Fibroblast of lung (primary cell): ENCODE data around the gene PSG3. TPM values are rescaled to one million over a fixed set of nuclear protein-coding genes. Genes with fewer than 3 reads are reported as not detected.
"Not testable (repeated sequence)": the region's sequence is repeated elsewhere in the genome, so short reads cannot be mapped to it uniquely, and the experiment has no call there.

ENCODE experiments used
- DNase-seq, 2 donors: peaks; one replicate each; pipeline versions ENCODE4 v3.0.0 to v3.0.0-alpha.2; 2010; ENCODE audit warnings: low read depth in 2 of 2
- H2AFZ ChIP-seq: 2 replicates; pipeline ENCODE4 v1.5.1; 2012; ENCODE audit warnings: low read length, control low read depth, inconsistent platforms
- H3K27ac ChIP-seq: 2 replicates; pipeline ENCODE4 v1.5.1; 2011; ENCODE audit warnings: low read length, control low read depth; ENCODE audit not compliant: insufficient read depth
- H3K27me3 ChIP-seq: 2 replicates; pipeline ENCODE4 v1.5.1; 2011; ENCODE audit warnings: mild to moderate bottlenecking, low read length; ENCODE audit not compliant: control insufficient read depth, insufficient read depth
- H3K36me3 ChIP-seq: 2 replicates; pipeline ENCODE4 v1.5.1; 2011; ENCODE audit warnings: low read length; ENCODE audit not compliant: control insufficient read depth, insufficient read depth
- H3K4me1 ChIP-seq: 2 replicates; pipeline ENCODE4 v1.5.1; 2011; ENCODE audit warnings: low read length; ENCODE audit not compliant: control insufficient read depth, insufficient read depth; ENCODE audit errors: extremely low read depth
- H3K4me2 ChIP-seq: 2 replicates; pipeline ENCODE4 v1.5.1; 2011; ENCODE audit warnings: low read length, control low read depth; ENCODE audit not compliant: insufficient read depth; ENCODE audit errors: extremely low read depth
- H3K4me3 ChIP-seq, 4 experiments: fragments of 200-600 bp in 1 of 4; sonication (generic) in 1 of 4; replicated peaks in 1 of 4; 2 replicates each; pipeline ENCODE4 v1.5.1; 2011 to 2016; ENCODE audit warnings: low read length in 4 of 4, low read depth in 3 of 4, mild to moderate bottlenecking in 3 of 4, control low read depth in 2 of 4, inconsistent platforms in 1 of 4, mixed read lengths in 1 of 4; ENCODE audit not compliant: insufficient read depth in 1 of 4; ENCODE audit errors: control extremely low read depth in 1 of 4
- H3K79me2 ChIP-seq: 2 replicates; pipeline ENCODE4 v1.5.1; 2012; ENCODE audit warnings: mild to moderate bottlenecking, low read length, inconsistent platforms; ENCODE audit not compliant: control insufficient read depth, insufficient read depth
- H3K9ac ChIP-seq: 2 replicates; pipeline ENCODE4 v1.5.1; 2011; ENCODE audit warnings: mild to moderate bottlenecking, low read length, control low read depth; ENCODE audit not compliant: insufficient read depth
- H3K9me3 ChIP-seq: 2 replicates; pipeline ENCODE4 v1.5.1; 2012; ENCODE audit warnings: low read depth, low read length; ENCODE audit not compliant: control insufficient read depth, insufficient read depth
- H4K20me1 ChIP-seq: 2 replicates; pipeline ENCODE4 v1.5.1; 2011; ENCODE audit warnings: low read length; ENCODE audit not compliant: control insufficient read depth, insufficient read depth; ENCODE audit errors: extremely low read depth
- polyA plus RNA-seq, 2 donors: library from polyadenylated mRNA; depleted of rRNA in 1 of 2; stranded (reverse) in 1 of 2; unstranded in 1 of 2; fragments of >200 nt; gene quantifications; 2 replicates each; pipeline ENCODE4 v1.2.1, GENCODE V29; 2011 to 2012; ENCODE audit warnings: missing spikeins in 1 of 2
- total RNA-seq: library from RNA; depleted of rRNA; stranded (reverse); fragments of >200 nt; gene quantifications from 2 replicates; pipeline ENCODE4 v1.2.1, GENCODE V29; 2014

Gene PSG3
- total and polyA plus RNA-seq, 2 donors (not counting 1 experiment from before 2014, with no cell fraction given), result 0.51 TPM; not detected in 1

GRCh38 chr19:42674549-42674948 is 65.7 kb downstream of the PSG3 start:
- H3K9ac ChIP-seq, H3K79me2 ChIP-seq, H3K36me3 ChIP-seq, H3K27me3 ChIP-seq, H3K27ac ChIP-seq, H3K4me1 ChIP-seq, H3K4me2 ChIP-seq, H3K9me3 ChIP-seq, DNase-seq, H3K4me3 ChIP-seq, H2AFZ ChIP-seq, H4K20me1 ChIP-seq: not testable (repeated sequence)

Other genes starting within 250 kb of the PSG3 start
- gene CEACAM1, start 212.0 kb downstream of the PSG3 start, total RNA-seq, result not detected in 2 replicates
- gene CEACAM1, start 212.0 kb downstream of the PSG3 start, polyA plus RNA-seq, result 0.03 TPM in 1 of 2 replicates, not detected in the other
- gene CEACAM8, start 145.6 kb downstream of the PSG3 start, total RNA-seq, result not detected in 2 replicates
- gene CEACAM8, start 145.6 kb downstream of the PSG3 start, polyA plus RNA-seq, result not detected in 2 replicates
- gene PSG8, start 25.2 kb upstream of the PSG3 start, total RNA-seq, result not detected in 2 replicates
- 0.14 and 0.40 TPM in 2 replicates for gene PSG8, start 25.2 kb upstream of the PSG3 start, polyA plus RNA-seq
- 0.51 and 1.3 TPM in 2 replicates for gene PSG1, start 139.2 kb upstream of the PSG3 start, total RNA-seq
- gene PSG1, start 139.2 kb upstream of the PSG3 start, polyA plus RNA-seq, result 16.4 and 23.3 TPM in 2 replicates
- gene PSG6, start 177.4 kb upstream of the PSG3 start, total RNA-seq, result 0.17 TPM in 1 of 2 replicates, not detected in the other
- 0.18 and 0.76 TPM in 2 replicates for gene PSG6, start 177.4 kb upstream of the PSG3 start, polyA plus RNA-seq
- not detected in 2 replicates for gene PSG7, start 196.7 kb upstream of the PSG3 start, total RNA-seq
- 0.66 and 1.1 TPM in 2 replicates for gene PSG7, start 196.7 kb upstream of the PSG3 start, polyA plus RNA-seq